HG02884 (cell line): ENCODE results near the gene PABPN1L.
"Not testable (repeated sequence)": the region's sequence is repeated elsewhere in the genome, so short reads cannot be mapped to it uniquely, and the experiment has no call there.

Source experiments
- ATAC-seq: cut with Tn5 transposase; IDR thresholded peaks from one replicate; pipeline ENCODE4 v1.9.1; 2021; ENCODE audit warnings: mild to moderate bottlenecking, moderate library complexity; ENCODE audit not compliant: unreplicated experiment

Gene PABPN1L

DNA sequence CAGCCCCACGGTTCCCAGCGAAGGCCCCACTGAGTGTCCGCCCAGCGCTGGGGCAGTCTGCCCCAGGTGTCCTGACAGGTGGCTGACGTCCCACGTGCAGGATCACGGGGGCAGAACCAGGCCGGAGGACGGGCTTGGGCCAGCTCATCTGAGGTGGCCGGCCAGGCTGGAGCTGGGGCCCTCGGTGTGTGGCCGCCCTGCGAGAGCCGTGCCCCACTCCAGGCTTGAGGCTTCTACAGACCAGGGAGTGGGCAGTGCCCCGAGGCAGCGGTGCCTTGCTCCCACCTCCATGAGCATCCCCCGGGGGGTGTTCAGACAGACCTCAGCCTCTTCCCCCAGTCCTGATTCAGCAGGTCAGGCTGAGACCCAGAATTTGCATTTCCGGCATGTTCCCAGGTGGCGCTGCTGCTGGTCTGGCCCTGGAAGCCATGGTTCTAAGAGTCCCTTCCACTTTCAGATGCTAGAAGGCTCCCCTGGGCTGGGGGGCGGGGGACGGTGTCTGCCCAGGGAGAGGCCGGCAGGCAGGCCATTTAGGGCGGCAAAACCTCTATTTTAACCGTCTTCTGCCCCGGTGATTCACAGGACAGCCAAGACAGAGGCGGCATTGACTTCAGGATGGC, 35.4 kb upstream of the PABPN1L start:
- ATAC-seq, result no peak

GRCh38 chr16:88900662-88901052, 34.2 kb upstream of the PABPN1L start:
- ATAC-seq, result no peak

DNA sequence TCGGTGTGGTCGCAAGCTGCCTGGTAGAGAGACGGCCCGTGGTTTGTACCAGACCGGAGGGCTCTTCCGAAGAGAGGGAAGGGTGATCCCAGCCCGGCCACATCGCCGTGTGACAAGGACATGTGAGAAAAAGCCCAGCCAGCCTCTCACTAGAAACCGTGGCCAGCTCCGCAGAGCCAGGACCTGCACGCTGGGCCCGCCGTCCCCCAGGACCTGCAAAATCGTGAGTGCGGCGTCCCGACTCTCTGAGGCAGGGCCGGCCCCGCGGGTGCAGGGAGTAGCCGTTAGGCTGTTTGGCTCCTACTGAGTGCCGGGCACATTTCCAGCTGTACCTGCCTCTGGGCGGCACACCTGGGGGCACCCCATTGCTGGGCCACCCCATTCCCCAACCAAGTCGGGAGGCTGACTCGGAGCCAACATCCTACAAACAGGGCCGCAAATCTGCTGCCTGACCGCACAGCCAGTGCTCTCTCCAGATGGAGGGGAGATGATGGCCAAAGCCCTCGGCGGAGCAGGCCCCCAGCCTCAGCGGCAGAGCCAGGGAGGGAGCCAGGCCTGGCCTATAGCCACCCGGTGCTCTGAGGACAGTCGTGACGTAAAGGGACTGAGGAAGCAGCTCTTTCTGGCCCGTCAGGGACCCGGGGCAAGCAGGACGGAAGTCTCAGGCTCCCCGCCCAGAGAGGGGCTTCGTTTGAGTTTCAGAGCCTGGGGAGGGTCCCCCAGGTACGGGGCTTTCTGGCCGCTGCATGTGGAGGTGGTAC, 33.6 kb upstream of the PABPN1L start:
- no peak for ATAC-seq

DNA sequence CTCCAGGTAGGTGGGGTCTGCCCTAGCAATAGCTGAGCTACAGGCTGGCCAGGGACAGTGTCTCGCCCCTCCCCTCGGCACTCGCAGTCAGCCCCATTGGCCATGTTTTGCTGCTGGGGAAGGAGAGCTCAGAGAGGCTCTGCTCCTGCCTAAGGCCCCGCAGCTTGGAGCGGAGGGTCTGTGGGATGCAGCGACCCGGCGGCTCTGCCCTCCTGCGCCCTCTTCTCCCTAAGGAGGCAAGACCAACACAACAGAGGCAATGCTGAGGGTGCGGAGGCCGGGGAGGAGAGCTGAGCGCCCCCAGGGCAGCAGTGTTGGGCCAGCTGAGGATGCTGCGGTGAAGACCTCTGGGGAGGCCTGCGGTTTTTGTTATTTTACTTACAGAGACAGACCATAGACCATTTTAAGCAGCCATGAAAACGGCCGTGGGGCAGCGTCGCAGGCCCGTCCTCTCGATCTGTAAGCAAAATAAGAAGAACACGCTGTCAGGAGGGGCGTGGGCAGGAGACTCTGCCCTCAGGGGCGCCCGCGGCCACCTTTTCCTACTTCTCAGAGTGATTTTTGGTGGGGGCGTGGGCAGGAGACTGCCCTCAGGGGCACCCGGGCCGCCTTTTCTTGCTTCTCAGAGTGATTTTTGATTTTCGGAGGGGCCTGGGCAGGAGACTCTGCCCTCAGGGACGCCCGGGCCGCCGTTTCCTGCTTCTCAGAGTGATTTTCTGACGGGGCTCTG, 31.4 kb upstream of the PABPN1L start:
- no peak for ATAC-seq

- no peak for ATAC-seq
Measured at GRCh38 chr16:88896238-88897070, 30.0 kb upstream of the PABPN1L start.

- no peak for ATAC-seq
Measured at GRCh38 chr16:88895335-88895734, 28.9 kb upstream of the PABPN1L start.

DNA sequence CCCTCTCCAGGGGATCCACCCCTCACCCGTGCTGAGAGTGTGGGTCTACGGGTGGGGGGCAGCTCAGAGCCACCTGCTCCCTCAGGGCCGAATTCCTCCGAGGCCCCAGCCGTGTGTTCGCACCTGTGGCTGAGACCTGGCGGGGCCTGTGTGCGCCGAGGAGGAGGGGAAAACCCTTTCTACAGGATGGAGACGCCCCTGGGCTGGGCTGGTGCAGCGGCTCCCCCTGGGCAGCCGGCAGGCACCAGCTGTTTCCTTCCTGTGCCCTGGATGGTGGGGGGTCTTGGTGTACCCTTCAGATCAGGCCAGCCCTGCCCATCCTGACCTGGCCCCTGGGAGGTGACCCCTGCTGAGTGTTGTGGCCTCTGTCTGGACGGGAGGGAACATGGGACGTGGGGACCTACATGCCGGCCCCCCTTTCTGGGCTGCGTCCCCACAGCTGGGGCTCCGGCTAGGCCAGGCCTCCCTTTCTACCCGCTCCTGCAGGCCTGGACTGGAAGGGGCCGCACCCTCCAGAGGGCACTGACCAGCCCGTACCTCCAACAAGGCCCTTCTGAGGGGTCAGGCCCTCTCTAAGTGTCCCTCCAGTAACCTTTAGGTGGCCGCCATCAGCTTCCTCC, 28.3 kb upstream of the PABPN1L start:
- ATAC-seq, result no peak

DNA sequence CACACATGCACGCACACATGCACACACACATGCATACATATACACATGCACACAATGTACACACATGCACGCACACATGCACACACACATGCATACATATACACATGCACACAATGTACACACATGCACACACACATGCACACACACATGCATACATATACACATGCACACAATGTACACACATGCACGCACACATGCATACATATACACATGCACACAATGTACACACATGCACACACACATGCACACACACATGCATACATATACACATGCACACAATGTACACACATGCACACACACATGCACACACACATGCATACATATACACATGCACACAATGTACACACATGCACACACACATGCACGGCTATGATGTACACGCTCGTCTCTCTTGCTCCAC, 27.8 kb upstream of the PABPN1L start:
- not testable (repeated sequence) for ATAC-seq

DNA sequence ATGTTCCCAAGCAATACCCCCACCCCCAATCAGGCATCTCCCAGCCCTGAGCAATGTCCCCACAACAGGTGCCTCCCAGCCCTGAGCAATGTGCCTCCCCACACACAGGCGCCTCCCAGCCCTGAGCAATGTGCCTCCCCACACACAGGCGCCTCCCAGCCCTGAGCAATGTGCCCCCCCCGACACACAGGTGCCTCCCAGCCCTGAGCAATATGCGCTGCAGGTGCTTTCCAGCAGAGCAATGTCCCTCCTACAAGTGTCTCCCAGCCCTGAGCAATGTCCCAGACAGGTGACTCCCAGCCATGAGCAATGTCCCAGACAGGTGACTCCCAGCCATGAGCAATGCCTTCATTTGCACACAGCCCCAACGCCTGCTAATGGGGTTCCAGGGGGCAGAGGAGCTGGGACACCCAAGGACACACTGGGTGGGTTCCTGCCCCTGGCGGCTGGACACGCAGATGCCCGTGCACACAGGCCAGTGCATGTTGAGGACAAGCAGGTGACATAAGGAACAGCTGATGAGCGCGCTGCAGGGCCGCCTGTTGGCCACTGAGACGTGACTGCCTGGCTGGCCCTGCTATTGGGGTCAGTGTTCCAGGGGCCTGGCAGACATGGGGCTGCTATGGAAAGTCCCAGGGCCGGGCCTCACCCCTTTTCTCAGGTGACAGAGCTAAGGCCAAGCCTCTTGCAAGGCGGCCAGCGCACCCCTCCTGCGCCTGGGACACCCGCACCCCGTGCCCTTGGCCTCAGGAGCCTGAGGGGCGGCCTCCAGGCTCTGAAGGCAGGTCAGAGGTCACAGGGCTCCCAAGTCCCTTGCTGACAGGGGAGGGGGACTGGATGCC, 26.9 kb upstream of the PABPN1L start:
- no peak for ATAC-seq

DNA sequence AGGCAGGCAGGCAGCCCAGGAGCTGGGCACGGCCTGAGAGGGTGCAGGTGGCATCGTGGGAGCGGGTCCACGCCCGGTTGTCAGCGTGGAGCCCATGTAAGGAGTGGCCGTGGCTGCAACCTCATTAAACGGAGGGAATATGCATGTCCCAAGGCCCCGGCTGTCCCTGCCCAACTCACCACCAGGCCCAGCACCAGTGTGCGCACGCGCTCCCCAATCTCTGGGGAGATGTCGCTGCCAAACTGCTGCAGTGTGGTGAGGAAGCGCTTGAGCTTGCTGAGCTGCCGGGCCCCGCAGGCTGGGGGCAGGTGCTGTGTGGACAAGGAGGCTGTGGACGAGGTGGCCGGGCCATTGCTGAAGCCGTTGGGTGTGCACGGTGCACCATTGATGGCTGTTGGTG, 25.6 kb upstream of the PABPN1L start:
- no peak for ATAC-seq

GRCh38 chr16:88891083-88891482, 24.6 kb upstream of the PABPN1L start:
- no peak for ATAC-seq

DNA sequence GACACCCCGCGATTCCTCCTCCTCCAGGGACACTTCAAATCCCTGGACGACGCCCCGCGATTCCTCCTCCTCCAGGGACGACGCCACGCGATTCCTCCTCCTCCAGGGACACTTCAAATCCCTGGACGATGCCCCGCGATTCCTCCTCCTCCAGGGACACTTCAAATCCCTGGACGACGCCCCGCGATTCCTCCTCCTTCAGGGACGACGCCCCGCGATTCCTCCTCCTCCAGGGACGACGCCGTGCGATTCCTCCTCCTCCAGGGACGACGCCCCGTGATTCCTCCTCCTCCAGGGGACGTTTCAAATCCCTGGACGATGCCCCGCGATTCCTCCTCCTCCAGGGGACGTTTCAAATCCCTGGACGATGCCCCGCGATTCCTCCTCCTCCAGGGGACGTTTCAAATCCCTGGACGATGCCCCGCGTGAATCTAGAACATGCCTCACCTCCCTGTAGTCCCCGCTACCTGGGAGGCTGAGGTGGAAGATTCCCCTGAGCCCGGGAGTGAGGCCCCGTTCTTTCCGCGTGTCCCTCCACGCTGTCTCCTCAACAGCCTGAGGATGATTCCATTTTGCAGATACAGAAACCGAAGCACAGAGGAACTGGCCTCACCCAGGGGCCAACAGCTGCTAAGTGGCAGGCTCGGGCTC, 23.4 kb upstream of the PABPN1L start:
- not testable (repeated sequence) for ATAC-seq

GRCh38 chr16:88888461-88889387, 22.3 kb upstream of the PABPN1L start:
- no peak for ATAC-seq

DNA sequence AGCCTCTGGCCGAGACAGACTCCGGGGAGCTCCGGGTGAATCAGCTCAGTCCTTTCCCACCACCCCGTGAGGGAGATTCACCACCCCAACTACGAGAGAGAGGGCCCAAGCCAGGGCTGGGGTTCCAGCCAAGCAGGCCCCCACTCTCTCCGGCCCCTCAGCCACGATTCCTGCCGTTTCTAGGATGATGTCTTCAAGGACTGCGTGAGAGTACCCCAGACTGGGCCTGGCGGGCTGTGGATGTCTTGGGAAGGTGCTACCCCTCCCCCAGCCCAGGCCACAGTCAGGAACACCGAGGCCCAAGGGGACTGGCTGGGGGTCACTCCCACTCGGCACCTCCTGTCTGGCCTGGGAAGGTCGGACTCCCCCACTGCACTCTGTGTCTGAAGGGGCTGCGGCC, 21.6 kb upstream of the PABPN1L start:
- ATAC-seq, result no peak

GRCh38 chr16:88886845-88887521, 20.5 kb upstream of the PABPN1L start:
- no peak for ATAC-seq

DNA sequence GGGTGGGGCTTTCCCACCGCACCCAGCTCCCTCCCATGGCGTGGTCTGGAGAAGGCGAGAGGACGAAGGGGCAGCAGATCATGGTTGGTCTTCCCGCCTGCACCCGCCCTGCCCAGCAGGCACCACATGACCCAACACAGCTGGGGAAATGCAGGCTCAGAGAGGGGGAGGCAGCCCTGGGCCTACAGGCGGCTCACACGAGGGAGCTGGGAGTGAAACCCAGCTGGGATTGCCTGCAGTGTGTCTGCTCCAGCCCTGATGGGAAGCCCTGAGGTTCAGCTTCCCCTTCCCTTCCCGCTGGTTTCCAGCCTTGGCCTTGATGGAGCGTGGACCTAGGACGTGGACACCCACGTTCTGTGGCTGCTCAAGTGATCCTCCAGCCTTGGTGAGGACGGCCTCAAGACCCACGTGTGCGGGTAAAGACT, 20.0 kb upstream of the PABPN1L start:
- no peak for ATAC-seq

DNA sequence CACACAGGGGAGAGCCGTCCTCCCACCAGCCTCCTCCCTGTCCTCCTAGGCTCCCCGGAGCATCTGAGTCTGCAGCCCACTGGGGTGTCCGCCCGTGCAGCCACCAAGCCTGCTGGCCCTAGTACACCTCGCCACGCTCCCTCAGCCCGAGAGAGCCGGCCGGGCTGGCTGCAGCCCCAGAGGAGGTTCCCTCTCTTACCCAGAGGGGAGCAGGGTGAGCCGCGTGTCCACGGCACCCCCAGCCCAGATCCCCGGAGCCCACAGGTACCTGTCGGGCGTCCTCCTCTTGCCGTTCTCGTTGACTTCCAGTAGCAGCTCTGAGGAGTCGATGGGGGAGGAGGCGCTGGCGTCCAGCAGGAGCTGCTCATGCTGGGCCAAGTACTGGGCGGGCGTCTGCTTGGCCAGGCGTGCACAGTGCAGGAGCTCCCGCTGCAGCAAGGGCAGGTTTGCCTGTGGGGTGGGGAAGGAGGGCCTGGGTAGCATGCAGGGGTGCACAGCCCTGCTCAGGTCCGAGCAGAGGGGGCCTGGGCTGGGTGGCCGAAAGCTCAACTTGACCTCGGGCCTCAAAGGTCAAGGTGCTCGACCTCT, 19.3 kb upstream of the PABPN1L start:
- no peak for ATAC-seq
